HG02884 (cell line): ENCODE data around the gene BLVRB.
"Not testable (repeated sequence)": the region's sequence is repeated elsewhere in the genome, so short reads cannot be mapped to it uniquely, and the experiment has no call there.

Source experiments
- ATAC-seq: cut with Tn5 transposase; IDR thresholded peaks from one replicate; pipeline ENCODE4 v1.9.1; 2021; ENCODE audit warnings: mild to moderate bottlenecking, moderate library complexity; ENCODE audit not compliant: unreplicated experiment

The BLVRB gene

DNA sequence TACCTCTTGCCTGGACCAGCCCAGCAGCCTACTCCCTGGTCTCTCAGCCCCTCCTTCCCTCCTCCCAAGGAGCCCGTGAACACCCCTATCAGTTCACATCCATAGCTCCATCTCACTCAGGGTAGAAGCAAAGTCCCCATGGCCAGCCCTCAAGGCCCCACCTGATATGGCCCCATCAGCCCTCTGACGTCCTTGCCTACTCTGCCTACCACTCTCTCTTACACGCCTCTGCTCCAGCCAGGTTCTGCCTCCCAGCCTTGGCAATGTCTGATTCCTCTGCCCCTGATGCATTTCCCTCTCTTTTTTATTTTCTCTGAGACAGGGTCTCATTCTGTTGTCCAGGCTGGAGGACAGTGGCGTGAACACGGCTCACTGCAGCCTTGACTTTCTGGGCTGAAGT is 13.5 kb downstream of the BLVRB start:
- no peak for ATAC-seq

GRCh38 chr19:40450664-40451063 is 14.9 kb downstream of the BLVRB start:
- ATAC-seq = no peak

DNA sequence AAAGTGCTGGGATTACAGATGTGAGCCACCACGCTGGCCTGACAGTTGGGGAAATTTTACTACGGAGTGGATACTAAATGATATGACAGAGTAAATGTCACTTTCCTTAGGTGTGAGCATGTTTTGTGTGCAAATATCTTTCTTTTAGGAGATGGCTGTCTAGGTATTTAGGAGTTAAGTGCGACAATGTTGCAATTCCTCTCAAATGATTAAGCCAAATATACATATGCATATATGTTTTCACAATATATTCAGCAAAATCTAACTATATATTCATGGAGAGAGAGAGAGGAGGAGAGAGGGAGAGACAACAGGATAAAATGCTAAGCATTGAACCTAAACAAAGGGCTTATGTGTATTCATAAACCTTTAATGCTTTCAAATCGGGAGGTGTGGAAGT is 16.0 kb downstream of the BLVRB start:
- ATAC-seq = no peak

DNA sequence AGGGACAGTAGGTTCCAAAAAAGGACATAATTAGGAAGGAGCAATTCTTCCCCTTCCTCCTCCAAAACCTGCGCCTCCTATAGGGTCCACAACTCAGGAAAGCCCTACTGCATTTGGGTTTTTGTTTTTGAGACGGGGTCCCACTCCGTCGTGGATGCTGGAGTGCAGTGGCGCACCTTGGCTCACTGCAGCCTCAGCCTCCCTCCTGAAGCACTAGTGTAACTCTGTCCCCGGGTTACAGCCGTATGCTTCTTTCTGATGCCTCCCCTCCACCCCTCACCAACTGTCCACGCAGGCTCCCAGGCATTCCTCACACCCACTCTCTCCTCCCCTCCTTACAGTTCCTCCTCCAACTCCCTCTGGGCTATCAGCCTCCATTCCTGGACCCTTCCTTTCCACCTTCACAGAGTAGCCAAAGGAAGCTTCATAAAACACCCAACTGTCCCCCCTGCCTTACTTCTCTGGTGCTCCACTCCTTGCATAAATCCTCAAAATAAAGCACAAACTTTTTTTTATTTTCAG is 19.2 kb downstream of the BLVRB start:
- ATAC-seq = no peak

DNA sequence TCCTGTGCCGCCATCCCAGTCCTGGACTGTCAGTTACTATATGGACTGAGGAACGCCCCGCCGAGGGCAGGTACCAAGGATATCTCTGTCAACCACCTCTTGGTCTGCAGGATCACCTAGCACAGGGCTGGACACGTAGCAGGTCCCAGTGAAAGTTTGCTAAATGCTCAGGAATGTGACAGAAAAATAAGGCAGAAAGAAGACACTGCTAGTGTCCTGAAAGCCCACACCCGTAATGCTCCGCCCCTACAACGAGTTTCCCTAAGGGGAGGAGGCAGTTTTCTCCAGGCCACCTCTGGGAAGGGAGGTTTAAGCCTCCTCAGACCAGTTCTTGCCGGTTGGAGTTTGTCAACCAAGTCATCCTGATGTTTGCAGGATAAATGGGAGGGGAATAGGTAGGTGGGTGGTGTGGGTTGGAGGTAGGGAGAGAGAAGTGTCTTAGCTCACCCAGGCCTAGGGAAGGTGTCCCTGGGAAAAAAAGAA is 19.7 kb downstream of the BLVRB start:
- no peak for ATAC-seq

- ATAC-seq = no peak
Observed at GRCh38 chr19:40444825-40445312, 20.7 kb downstream of the BLVRB start.

DNA sequence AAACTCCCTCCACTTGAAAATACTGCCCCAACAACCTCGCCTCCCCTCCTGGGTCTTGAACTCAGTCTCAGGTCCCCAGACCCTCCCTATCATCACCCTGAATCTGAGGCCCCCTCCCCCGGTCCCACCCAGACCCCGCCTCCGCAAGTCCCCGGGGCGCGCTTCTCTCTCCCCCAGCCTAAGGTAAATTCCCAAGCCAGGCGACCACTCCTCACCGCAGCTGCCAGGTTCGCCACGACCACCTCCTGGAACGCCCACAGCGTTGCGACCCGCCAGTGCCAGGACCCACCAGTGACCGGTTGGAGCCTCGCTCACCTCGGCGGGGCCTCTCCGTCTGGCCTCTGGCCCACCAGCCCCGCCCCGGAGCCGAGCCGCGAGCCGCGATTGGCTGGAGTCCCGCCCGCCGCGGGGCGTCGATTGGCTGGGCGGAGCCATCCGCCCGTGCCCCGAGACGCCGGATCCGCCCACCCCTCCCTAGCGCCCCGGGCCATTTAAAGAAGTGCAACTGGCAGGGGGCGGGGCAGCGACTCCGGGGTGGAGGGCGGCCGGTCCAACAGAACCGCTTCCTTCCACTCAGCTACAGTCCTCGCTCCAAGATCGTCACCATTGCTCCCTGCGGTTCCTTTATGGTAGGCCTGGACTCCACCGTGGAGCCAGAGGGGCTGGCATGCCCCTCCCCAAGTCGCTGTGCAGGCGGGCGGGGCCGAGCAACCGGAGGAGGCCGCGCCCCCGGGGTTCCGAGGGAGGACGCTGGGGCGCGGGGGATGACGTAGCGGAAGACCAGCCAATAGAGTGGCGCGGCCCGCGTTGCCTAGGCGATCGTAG is 21.3 kb downstream of the BLVRB start, which contains the start of gene SERTAD3:
TSS of gene SERTAD3 (minus strand) at position 336 of the 825 bp plus-strand sequence. CDS start 2,255 bp downstream, outside the sequence.
- peak; percentile 72 for ATAC-seq

DNA sequence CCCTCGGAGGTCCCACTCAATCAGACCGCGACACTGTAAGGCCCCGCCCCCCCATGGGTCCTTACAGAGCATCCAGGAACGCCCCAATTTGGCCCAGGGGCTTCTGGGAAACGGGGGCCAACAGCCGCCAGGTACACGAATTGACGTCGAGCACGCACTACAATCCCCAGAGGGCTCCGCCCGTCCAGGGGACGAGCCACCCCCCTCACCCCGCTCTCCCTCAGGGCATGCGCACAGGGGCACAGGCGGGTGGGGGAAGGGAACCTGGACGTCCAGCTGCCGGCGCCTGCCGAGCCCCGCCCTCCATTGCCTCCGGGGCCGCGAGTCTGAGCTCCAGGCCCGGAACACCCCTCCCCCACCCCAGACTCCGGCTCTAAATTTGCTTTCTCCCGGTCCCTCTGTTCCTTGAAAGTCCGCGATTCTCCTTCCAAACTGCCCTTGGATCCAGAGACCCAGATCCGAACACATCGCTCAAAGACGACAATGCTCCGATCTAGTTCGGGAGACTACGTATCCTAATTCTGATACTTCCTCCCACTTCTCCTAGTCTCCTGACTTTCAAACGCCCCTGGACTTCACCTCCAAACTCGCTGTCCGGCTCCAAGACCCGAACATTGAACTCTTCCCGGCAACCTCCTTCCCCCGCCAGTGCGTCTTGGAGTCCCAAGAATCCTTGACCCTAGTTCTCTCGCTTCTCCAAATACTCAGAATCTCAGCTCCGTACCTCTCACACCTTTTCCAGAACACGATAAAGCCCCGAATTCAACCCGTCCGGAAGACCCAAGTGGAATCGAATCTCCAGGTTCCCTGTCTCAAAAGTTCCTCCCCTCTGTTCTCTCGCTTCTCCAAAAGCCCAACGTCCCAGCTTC is 22.2 kb downstream of the BLVRB start:
- peak; percentile 63 for ATAC-seq

- ATAC-seq = no peak
Observed at GRCh38 chr19:40442328-40443130, 23.0 kb downstream of the BLVRB start.

DNA sequence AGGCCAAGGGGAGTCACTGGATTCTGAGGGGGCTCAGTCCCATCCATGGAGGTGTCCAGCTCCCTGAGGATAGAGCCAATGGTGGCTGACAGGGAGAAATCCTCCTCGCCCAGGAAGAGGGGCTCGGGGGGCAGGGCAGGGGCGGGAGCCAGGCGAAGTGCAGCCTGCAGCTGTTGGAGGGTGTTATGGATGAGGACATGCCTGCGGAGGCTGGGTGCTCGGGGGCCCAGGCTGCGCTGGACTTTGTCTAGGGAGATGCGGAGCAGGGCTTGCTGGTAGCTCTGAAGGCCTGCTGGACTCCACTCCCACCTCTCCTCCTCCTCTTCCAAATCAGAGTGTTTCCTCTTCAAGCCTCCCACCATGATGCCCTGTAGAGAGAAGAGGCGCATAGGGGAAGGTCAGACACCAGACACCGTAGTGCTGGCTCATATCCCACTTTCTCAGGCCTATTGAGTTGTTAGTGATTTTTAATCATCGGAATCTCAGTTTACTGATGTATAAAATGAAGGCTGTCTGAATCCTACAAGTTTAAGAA is 23.8 kb downstream of the BLVRB start:
- ATAC-seq = no peak

- no peak for ATAC-seq
Observed at GRCh38 chr19:40438284-40438683, 27.3 kb downstream of the BLVRB start.

DNA sequence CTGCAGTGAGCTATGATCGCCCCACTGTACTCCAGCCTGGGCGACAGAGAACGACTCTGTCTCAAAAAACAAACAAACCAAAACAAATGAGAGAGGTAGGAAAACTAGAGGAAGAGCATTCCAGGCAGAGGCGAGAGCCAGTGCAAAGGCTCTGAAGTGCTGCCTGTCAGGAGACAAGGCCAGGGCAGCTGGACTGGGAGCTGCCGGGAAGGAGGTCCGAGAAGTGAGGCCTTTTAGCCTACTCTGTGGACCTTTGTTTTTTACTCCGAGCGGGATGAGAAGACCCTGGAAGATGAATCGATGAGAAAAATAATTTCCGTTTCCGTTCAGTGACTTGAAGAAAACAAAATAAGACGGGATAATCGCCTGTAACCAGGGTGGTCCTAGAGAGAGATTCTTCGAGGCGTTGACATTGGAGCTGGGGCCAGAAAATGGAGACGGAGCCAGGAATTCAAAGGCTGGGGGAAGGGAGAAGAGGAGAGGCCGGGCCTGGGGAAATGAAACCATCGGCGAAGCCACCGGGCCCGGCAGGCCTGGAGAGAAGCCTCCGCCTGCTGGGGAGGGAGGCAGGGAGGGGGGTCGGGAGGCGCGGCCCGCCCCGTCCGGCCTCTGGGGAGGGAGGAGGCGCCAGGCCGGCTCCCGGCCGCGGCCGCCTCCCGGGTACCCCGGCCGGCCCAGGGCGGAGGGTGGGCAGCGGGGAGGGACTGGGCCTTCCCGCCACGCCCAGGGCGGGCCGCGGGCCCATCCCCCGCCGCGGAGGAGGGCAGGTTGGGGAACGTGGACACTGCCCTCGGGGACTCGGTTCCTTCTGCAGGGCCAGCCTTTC is 31.9 kb downstream of the BLVRB start:
- no peak for ATAC-seq

GRCh38 chr19:40432760-40433159 is 32.8 kb downstream of the BLVRB start:
- ATAC-seq = not testable (repeated sequence)

DNA sequence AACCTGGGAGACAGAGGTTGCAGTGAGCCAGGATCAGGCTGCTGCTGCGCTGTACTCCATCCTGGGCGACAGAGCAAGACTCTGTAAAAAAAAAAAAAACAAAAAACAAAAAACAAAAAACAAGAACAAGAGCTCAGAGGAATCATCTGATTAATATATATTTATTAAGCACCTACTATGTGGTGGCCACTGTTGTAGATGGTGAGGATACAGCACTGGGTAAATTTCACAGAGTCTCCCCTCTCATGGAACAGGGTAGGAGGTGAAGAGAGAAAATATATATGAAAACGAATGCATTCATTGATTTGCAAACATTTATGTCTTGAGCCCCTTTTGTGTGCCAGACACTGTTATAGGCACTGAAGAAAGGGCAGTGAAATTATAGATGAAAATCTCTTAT is 33.8 kb downstream of the BLVRB start:
- ATAC-seq = no peak

GRCh38 chr19:40430242-40430641 is 35.3 kb downstream of the BLVRB start:
- not testable (repeated sequence) for ATAC-seq

- ATAC-seq = not testable (repeated sequence)
Observed at GRCh38 chr19:40428197-40428596, 37.3 kb downstream of the BLVRB start.

DNA sequence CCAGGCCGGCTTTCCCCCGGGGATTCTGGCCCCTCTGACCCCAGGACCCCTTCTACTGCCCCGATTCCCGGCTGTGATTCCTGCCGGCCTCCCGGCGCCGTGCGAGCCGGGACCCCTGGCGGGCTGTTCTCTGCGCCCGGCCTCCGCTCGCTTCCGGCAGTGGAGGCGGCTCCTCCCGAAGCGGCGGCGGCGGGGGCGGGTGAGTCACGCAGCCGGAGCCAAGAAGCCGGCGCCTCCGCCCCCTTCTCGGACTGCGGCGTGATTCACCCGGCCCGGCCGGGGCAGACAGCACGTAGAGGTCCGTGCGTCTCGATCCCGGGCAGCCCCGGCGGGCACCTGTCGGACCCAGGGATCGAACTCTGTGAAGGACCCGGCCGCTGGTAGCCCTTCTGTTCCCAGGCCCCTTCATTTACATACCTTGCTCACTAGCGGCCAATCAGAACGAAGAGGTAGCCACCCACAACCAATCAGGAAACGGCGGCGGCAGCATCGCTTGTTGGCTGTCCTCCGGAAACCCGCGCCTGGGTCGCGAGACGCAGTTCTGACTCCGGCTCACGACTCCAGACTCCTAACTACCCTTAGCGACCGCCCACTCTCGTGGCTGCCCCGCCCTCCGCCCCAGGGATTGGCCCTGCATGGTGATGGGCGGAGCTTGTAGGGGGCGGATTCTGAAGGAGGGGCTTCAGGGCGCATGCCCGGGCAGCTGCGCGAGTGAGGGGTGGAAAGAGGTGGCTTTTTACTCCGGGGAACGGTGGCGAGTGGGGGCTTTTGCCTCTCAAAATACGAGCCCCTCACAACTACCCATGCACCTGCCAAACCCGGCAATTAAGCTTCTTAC is 39.9 kb downstream of the BLVRB start, which contains the start of gene SERTAD1:
TSS of gene SERTAD1 (minus strand) at position 543 of the 838 bp plus-strand sequence. CDS start 2,446 bp downstream, outside the sequence.
- ATAC-seq = peak; percentile 76
